ENCODE results near the gene TNS2. TPM values are rescaled to one million over a fixed set of nuclear protein-coding genes. Genes with fewer than 3 reads are reported as not detected.
A peak's percentile ranks its signal among the peaks of the same experiment; 100 is the strongest.

The TNS2 gene, protein sequence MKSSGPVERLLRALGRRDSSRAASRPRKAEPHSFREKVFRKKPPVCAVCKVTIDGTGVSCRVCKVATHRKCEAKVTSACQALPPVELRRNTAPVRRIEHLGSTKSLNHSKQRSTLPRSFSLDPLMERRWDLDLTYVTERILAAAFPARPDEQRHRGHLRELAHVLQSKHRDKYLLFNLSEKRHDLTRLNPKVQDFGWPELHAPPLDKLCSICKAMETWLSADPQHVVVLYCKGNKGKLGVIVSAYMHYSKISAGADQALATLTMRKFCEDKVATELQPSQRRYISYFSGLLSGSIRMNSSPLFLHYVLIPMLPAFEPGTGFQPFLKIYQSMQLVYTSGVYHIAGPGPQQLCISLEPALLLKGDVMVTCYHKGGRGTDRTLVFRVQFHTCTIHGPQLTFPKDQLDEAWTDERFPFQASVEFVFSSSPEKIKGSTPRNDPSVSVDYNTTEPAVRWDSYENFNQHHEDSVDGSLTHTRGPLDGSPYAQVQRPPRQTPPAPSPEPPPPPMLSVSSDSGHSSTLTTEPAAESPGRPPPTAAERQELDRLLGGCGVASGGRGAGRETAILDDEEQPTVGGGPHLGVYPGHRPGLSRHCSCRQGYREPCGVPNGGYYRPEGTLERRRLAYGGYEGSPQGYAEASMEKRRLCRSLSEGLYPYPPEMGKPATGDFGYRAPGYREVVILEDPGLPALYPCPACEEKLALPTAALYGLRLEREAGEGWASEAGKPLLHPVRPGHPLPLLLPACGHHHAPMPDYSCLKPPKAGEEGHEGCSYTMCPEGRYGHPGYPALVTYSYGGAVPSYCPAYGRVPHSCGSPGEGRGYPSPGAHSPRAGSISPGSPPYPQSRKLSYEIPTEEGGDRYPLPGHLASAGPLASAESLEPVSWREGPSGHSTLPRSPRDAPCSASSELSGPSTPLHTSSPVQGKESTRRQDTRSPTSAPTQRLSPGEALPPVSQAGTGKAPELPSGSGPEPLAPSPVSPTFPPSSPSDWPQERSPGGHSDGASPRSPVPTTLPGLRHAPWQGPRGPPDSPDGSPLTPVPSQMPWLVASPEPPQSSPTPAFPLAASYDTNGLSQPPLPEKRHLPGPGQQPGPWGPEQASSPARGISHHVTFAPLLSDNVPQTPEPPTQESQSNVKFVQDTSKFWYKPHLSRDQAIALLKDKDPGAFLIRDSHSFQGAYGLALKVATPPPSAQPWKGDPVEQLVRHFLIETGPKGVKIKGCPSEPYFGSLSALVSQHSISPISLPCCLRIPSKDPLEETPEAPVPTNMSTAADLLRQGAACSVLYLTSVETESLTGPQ (N-terminal part only)
- polyA plus RNA-seq (2011; rRNA removed): 27.2 and 73.9 TPM in 2 replicates
- 66.9 and 86.6 TPM in 2 replicates for polyA minus RNA-seq (2011; rRNA and poly(A)+ RNA removed)

- CTCF ChIA-PET: interaction anchor here (1.5 to 16.5 kb wide), 3 partner anchors 12 to 50 kb away, joined by 7 to 285 read pairs (median 24); no protein-coding TSS in a partner anchor
- TF ChIP-seq, protein P1, sequence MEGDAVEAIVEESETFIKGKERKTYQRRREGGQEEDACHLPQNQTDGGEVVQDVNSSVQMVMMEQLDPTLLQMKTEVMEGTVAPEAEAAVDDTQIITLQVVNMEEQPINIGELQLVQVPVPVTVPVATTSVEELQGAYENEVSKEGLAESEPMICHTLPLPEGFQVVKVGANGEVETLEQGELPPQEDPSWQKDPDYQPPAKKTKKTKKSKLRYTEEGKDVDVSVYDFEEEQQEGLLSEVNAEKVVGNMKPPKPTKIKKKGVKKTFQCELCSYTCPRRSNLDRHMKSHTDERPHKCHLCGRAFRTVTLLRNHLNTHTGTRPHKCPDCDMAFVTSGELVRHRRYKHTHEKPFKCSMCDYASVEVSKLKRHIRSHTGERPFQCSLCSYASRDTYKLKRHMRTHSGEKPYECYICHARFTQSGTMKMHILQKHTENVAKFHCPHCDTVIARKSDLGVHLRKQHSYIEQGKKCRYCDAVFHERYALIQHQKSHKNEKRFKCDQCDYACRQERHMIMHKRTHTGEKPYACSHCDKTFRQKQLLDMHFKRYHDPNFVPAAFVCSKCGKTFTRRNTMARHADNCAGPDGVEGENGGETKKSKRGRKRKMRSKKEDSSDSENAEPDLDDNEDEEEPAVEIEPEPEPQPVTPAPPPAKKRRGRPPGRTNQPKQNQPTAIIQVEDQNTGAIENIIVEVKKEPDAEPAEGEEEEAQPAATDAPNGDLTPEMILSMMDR (IDR thresholded peaks at IDR 0.05; ENCODE audit: insufficient read depth, low read depth, low read length): no peak
- DNase-seq (ENCODE audit: low read depth): no peak
- Histone ChIP-seq H3K4me3 (ENCODE audit: low read depth, low read length) (peak within 1 kb of the TSS; percentile 78), H3K27me3 (ENCODE audit: control insufficient read depth, insufficient read depth, low read length) (no peaks in the 10 kb centered on the region), H3K36me3 (ENCODE audit: control insufficient read depth, insufficient read depth, low read length) (peaks cover 7% of the 10 kb centered on the region; the same call in 1 of the 2 replicates)
- POLR2A ChIA-PET: interaction anchor here (3.8 kb wide), 1 partner anchor 30 kb away, joined by 14 read pairs; the partner anchor contains the start of gene SPRYD3
These were observed at the start of gene TNS2 for GRCh38 chr12:53049571-53050318. Gene TNS2 (plus strand): TSS chr12:53050065. CDS start chr12:53050186, 121 bp downstream.

GRCh38 chr12:53004178-53004577, 45.7 kb upstream of the TNS2 start:
- TF ChIP-seq, protein P1 (IDR thresholded peaks at IDR 0.05; ENCODE audit: insufficient read depth, low read depth, low read length): no peak
- Histone ChIP-seq H3K36me3 (ENCODE audit: control insufficient read depth, insufficient read depth, low read length) (no peaks in the 10 kb centered on the region; the same call in 1 of the 2 replicates), H3K27me3 (ENCODE audit: control insufficient read depth, insufficient read depth, low read length) (no peaks in the 10 kb centered on the region), H3K4me3 (ENCODE audit: low read depth, low read length) (no peak overlapping the region)
- POLR2A ChIA-PET: no interaction called here
- DNase-seq (ENCODE audit: low read depth): no peak
- CTCF ChIA-PET: interaction anchor here (0.7 kb wide), 1 partner anchor 23 kb away, joined by 3 read pairs; no protein-coding TSS in a partner anchor

- no peaks in the 10 kb centered on the region for H3K27me3 ChIP-seq (ENCODE audit: control insufficient read depth, insufficient read depth, low read length)
- POLR2A ChIA-PET: no interaction called here
- no peak overlapping the region; the same call in 1 of the 2 replicates for H3K4me3 ChIP-seq (ENCODE audit: low read depth, low read length)
- CTCF ChIA-PET: interaction anchor here (0.7 to 1.9 kb wide), 2 partner anchors 24 to 120 kb away, joined by 3 to 11 read pairs; no protein-coding TSS in a partner anchor
- H3K36me3 ChIP-seq (ENCODE audit: control insufficient read depth, insufficient read depth, low read length): no peaks in the 10 kb centered on the region; the same call in 1 of the 2 replicates
- DNase-seq (ENCODE audit: low read depth): no peak
- TF ChIP-seq, protein P1 (IDR thresholded peaks at IDR 0.05; ENCODE audit: insufficient read depth, low read depth, low read length): no peak
These were observed 45.3 kb upstream of the TNS2 start for GRCh38 chr12:53004582-53004981.

GRCh38 chr12:53005215-53005985, 44.5 kb upstream of the TNS2 start:
- ChIA-PET CTCF (interaction anchor here (1.2 to 1.9 kb wide), 2 partner anchors 42 to 121 kb away, joined by 4 to 11 read pairs; no protein-coding TSS in a partner anchor), POLR2A (interaction anchor here (0.6 to 1.0 kb wide), 3 partner anchors 42 to 784 kb away, joined by 3 to 17 read pairs (median 3); no protein-coding TSS in a partner anchor)
- Histone ChIP-seq H3K4me3 (ENCODE audit: low read depth, low read length) (peak overlapping the region; percentile 99), H3K27me3 (ENCODE audit: control insufficient read depth, insufficient read depth, low read length) (no peaks in the 10 kb centered on the region), H3K36me3 (ENCODE audit: control insufficient read depth, insufficient read depth, low read length) (no peaks in the 10 kb centered on the region; the same call in 1 of the 2 replicates)
- no peak for DNase-seq (ENCODE audit: low read depth)
- TF ChIP-seq, protein P1 (IDR thresholded peaks at IDR 0.05; ENCODE audit: insufficient read depth, low read depth, low read length): no peak
